ENCODE results near the gene COL5A1.
"Not testable (repeated sequence)": the region's sequence is repeated elsewhere in the genome, so short reads cannot be mapped to it uniquely, and the experiment has no call there.

The COL5A1 gene

GRCh38 chr9:134857451-134857850, 215.8 kb downstream of the COL5A1 start:
- not testable (repeated sequence) for DNase-seq; H2AK5ac ChIP-seq (ENCODE audit: low read length, severe bottlenecking); H3K4ac ChIP-seq (ENCODE audit: low read depth in 1 of 2, low read length in 2 of 2); H3K18ac ChIP-seq (ENCODE audit: low read depth in 1 of 2, low read length in 2 of 2); H2BK12ac ChIP-seq (ENCODE audit: low read length in 2 of 2); H2AFZ ChIP-seq (ENCODE audit: low read depth, low read length); H3K4me2 ChIP-seq (ENCODE audit: low read length, poor library complexity, severe bottlenecking); H3K4me1 ChIP-seq (ENCODE audit: control insufficient read depth, insufficient read depth, low read depth, low read length); H3K23ac ChIP-seq (ENCODE audit: low read length in 2 of 2); H3K14ac ChIP-seq (ENCODE audit: low read length in 2 of 2); H4K8ac ChIP-seq (ENCODE audit: low read length); H3K27ac ChIP-seq (ENCODE audit: low read length, poor library complexity, severe bottlenecking); H2BK5ac ChIP-seq (ENCODE audit: low read depth, low read length, poor library complexity, severe bottlenecking); H3K79me1 ChIP-seq (replicated peaks; ENCODE audit: low read length, poor library complexity, severe bottlenecking); H3K9ac ChIP-seq (ENCODE audit: low read length); H2BK120ac ChIP-seq (ENCODE audit: low read depth, low read length); H2BK15ac ChIP-seq (ENCODE audit: low read depth, poor library complexity, severe bottlenecking); H4K91ac ChIP-seq (ENCODE audit: low read length); H3K4me3 ChIP-seq (ENCODE audit: insufficient read depth in 1 of 2, low read depth in 1 of 2, low read length in 2 of 2); H3K36me3 ChIP-seq (ENCODE audit: control insufficient read depth in 1 of 2, insufficient read depth in 2 of 2, low read depth in 1 of 2, low read length in 2 of 2); H3K9me3 ChIP-seq (ENCODE audit: control insufficient read depth, low read length)
- H3K27me3 ChIP-seq (ENCODE audit: control insufficient read depth in 1 of 2, insufficient read depth in 1 of 2, low read length in 2 of 2), result peaks cover 0 to 61% of the 10 kb centered on the region in 2 experiments
- WGBS, result 80% methylated on average over 1 of the region's 2 CpGs

- H2BK120ac ChIP-seq (ENCODE audit: low read depth, low read length), result no peak overlapping the region
- H2AFZ ChIP-seq (ENCODE audit: low read depth, low read length), result no peak overlapping the region
- no peaks in the 10 kb centered on the region for H3K79me1 ChIP-seq (replicated peaks; ENCODE audit: low read length, poor library complexity, severe bottlenecking)
- no peak overlapping the region for H4K91ac ChIP-seq (ENCODE audit: low read length)
- H3K36me3 ChIP-seq (ENCODE audit: control insufficient read depth in 1 of 2, insufficient read depth in 2 of 2, low read depth in 1 of 2, low read length in 2 of 2), result no peaks in the 10 kb centered on the region
- H3K27me3 ChIP-seq (ENCODE audit: control insufficient read depth in 1 of 2, insufficient read depth in 1 of 2, low read length in 2 of 2), result peaks cover 0 to 62% of the 10 kb centered on the region in 2 experiments
- H3K9ac ChIP-seq (ENCODE audit: low read length), result no peak overlapping the region
- no peak overlapping the region for H2AK5ac ChIP-seq (ENCODE audit: low read length, severe bottlenecking)
- H3K27ac ChIP-seq (ENCODE audit: low read length, poor library complexity, severe bottlenecking), result no peak overlapping the region
- no peak overlapping the region for H3K4me2 ChIP-seq (ENCODE audit: low read length, poor library complexity, severe bottlenecking)
- no peak overlapping the region for H3K4me3 ChIP-seq (ENCODE audit: insufficient read depth in 1 of 2, low read depth in 1 of 2, low read length in 2 of 2)
- no peak overlapping the region for H2BK15ac ChIP-seq (ENCODE audit: low read depth, poor library complexity, severe bottlenecking)
- no peak overlapping the region for H3K18ac ChIP-seq (ENCODE audit: low read depth in 1 of 2, low read length in 2 of 2)
- no peak for DNase-seq
- peaks cover 3% of the 10 kb centered on the region for H3K4me1 ChIP-seq (ENCODE audit: control insufficient read depth, insufficient read depth, low read depth, low read length)
- no peak overlapping the region for H3K23ac ChIP-seq (ENCODE audit: low read length in 2 of 2)
- H2BK12ac ChIP-seq (ENCODE audit: low read length in 2 of 2), result no peak overlapping the region
- no peak overlapping the region for H3K4ac ChIP-seq (ENCODE audit: low read depth in 1 of 2, low read length in 2 of 2)
- no peak overlapping the region for H2BK5ac ChIP-seq (ENCODE audit: low read depth, low read length, poor library complexity, severe bottlenecking)
- no peaks in the 10 kb centered on the region for H3K9me3 ChIP-seq (ENCODE audit: control insufficient read depth, low read length)
- H4K8ac ChIP-seq (ENCODE audit: low read length), result no peak overlapping the region
- WGBS, result 77% methylated on average over 11 of the region's 11 CpGs
- H3K14ac ChIP-seq (ENCODE audit: low read length in 2 of 2), result no peak overlapping the region
Measured at GRCh38 chr9:134858051-134858841, 216.6 kb downstream of the COL5A1 start.

DNA sequence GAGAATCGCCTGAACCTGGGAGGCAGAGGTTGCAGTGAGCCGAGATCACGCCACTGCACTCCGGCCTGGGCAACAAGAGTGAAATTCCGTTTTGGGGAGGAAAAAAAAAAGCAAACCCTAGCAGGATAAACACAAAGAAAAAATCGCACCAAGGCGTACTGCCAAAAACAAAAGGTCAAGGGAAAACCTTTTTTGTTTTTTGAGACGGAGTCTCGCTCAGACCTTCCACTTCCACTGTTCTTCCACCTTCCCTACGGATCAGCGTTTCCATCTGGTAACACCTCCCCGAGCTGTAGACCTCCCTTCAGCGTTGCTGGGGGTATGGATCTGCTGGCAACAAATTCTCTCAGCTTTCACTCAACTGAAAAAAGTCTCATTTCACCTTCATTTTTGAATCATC, 218.9 kb downstream of the COL5A1 start:
- WGBS, result 94% methylated on average over 13 of the region's 13 CpGs
- no peak for DNase-seq
- H3K27ac ChIP-seq (ENCODE audit: low read length, poor library complexity, severe bottlenecking), result no peak overlapping the region

DNA sequence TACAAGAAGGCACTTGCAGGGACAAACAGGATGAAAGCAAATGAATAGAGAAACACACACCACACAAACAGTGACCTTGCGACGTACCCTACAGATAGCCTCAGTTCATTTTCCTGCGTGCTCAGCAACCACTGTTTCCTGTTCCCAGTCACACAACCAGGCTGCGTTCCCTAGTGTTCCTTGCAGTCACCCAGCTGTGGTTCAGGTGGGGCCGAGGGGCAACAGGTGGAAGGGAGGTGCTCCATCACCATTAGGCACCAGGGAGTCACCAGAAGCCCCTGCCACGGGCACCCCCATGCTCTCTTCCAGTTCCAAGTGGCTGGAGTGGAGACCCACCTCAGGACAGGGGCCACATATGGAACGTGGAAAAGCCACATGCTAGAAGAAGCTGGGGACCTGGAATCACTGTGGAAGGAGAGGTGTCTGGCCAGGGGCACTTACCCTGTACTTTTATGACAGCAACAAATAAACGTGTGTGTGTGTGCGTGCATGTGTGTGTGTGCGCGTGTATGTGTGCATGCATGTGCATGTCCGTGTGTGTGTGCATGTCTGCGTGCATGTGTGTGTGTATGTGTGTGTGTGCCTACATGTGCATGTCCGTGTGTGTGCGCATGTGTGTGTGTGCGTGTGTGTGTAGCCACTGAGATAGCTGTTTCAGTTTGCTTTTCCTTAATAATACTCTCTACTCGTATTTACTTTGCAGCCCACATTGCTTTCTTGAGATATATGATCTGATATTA, 220.2 kb downstream of the COL5A1 start:
- H2BK12ac ChIP-seq (ENCODE audit: low read length in 2 of 2), result no peak overlapping the region
- H3K4me2 ChIP-seq (ENCODE audit: low read length, poor library complexity, severe bottlenecking), result no peak overlapping the region
- no peak overlapping the region for H2BK15ac ChIP-seq (ENCODE audit: low read depth, poor library complexity, severe bottlenecking)
- no peak overlapping the region for H3K23ac ChIP-seq (ENCODE audit: low read length in 2 of 2)
- no peak overlapping the region for H3K4me3 ChIP-seq (ENCODE audit: insufficient read depth in 1 of 2, low read depth in 1 of 2, low read length in 2 of 2)
- H3K18ac ChIP-seq (ENCODE audit: low read depth in 1 of 2, low read length in 2 of 2), result no peak overlapping the region
- H2BK120ac ChIP-seq (ENCODE audit: low read depth, low read length), result no peak overlapping the region
- no peak overlapping the region for H2BK5ac ChIP-seq (ENCODE audit: low read depth, low read length, poor library complexity, severe bottlenecking)
- H3K4me1 ChIP-seq (ENCODE audit: control insufficient read depth, insufficient read depth, low read depth, low read length), result peaks cover 3% of the 10 kb centered on the region
- H3K36me3 ChIP-seq (ENCODE audit: control insufficient read depth in 1 of 2, insufficient read depth in 2 of 2, low read depth in 1 of 2, low read length in 2 of 2), result no peaks in the 10 kb centered on the region
- no peak overlapping the region for H3K4ac ChIP-seq (ENCODE audit: low read depth in 1 of 2, low read length in 2 of 2)
- no peaks in the 10 kb centered on the region for H3K9me3 ChIP-seq (ENCODE audit: control insufficient read depth, low read length)
- no peak overlapping the region for H3K9ac ChIP-seq (ENCODE audit: low read length)
- no peak overlapping the region for H2AK5ac ChIP-seq (ENCODE audit: low read length, severe bottlenecking)
- no peak overlapping the region for H2AFZ ChIP-seq (ENCODE audit: low read depth, low read length)
- no peak overlapping the region for H3K27ac ChIP-seq (ENCODE audit: low read length, poor library complexity, severe bottlenecking)
- H3K27me3 ChIP-seq (ENCODE audit: control insufficient read depth in 1 of 2, insufficient read depth in 1 of 2, low read length in 2 of 2), result peaks cover 0 to 41% of the 10 kb centered on the region in 2 experiments
- H4K91ac ChIP-seq (ENCODE audit: low read length), result no peak overlapping the region
- no peak for DNase-seq
- H4K8ac ChIP-seq (ENCODE audit: low read length), result no peak overlapping the region
- H3K14ac ChIP-seq (ENCODE audit: low read length in 2 of 2), result peak overlapping the region in 1 of 2 experiments; percentile 72
- WGBS, result 87% methylated on average over 13 of the region's 17 CpGs
- H3K79me1 ChIP-seq (replicated peaks; ENCODE audit: low read length, poor library complexity, severe bottlenecking), result no peaks in the 10 kb centered on the region

More for the DNA sequence above, 218.9 kb downstream of the COL5A1 start:
- Histone ChIP-seq H3K4me2 (ENCODE audit: low read length, poor library complexity, severe bottlenecking) (no peak overlapping the region), H2BK5ac (ENCODE audit: low read depth, low read length, poor library complexity, severe bottlenecking) (no peak overlapping the region), H4K91ac (ENCODE audit: low read length) (no peak overlapping the region), H3K4me1 (ENCODE audit: control insufficient read depth, insufficient read depth, low read depth, low read length) (peaks cover 3% of the 10 kb centered on the region), H3K23ac (ENCODE audit: low read length in 2 of 2) (no peak overlapping the region), H2BK12ac (ENCODE audit: low read length in 2 of 2) (no peak overlapping the region), H3K4ac (ENCODE audit: low read depth in 1 of 2, low read length in 2 of 2) (no peak overlapping the region), H3K79me1 (replicated peaks; ENCODE audit: low read length, poor library complexity, severe bottlenecking) (no peaks in the 10 kb centered on the region), H3K14ac (ENCODE audit: low read length in 2 of 2) (no peak overlapping the region), H3K9me3 (ENCODE audit: control insufficient read depth, low read length) (no peaks in the 10 kb centered on the region), H4K8ac (ENCODE audit: low read length) (no peak overlapping the region), H3K9ac (ENCODE audit: low read length) (no peak overlapping the region), H2BK120ac (ENCODE audit: low read depth, low read length) (no peak overlapping the region), H2AFZ (ENCODE audit: low read depth, low read length) (no peak overlapping the region), H3K36me3 (ENCODE audit: control insufficient read depth in 1 of 2, insufficient read depth in 2 of 2, low read depth in 1 of 2, low read length in 2 of 2) (no peaks in the 10 kb centered on the region), H3K27me3 (ENCODE audit: control insufficient read depth in 1 of 2, insufficient read depth in 1 of 2, low read length in 2 of 2) (peaks cover 0 to 50% of the 10 kb centered on the region in 2 experiments), H2AK5ac (ENCODE audit: low read length, severe bottlenecking) (no peak overlapping the region), H2BK15ac (ENCODE audit: low read depth, poor library complexity, severe bottlenecking) (no peak overlapping the region), H3K4me3 (ENCODE audit: insufficient read depth in 1 of 2, low read depth in 1 of 2, low read length in 2 of 2) (no peak overlapping the region), H3K18ac (ENCODE audit: low read depth in 1 of 2, low read length in 2 of 2) (no peak overlapping the region)

Data from mesenchymal stem cell (in vitro differentiated cells and primary cell).